PFSK-1 (cell line): ENCODE data around the gene HOXA4.

ENCODE experiments used
- FOXP2 ChIP-seq: optimal IDR thresholded peaks from 2 replicates; pipeline ENCODE3; 2011; ENCODE audit warnings: borderline replicate concordance, control low read depth, inconsistent platforms; ENCODE audit not compliant: insufficient read depth; ENCODE audit errors: extremely low read length, extremely low read depth
- POLR2AphosphoS5 ChIP-seq: IDR thresholded peaks from 2 replicates; pipeline ENCODE4 v1.6.1; 2012; ENCODE audit warnings: low read depth, mild to moderate bottlenecking, control low read depth, low read length, moderate library complexity
- SIN3A ChIP-seq: IDR thresholded peaks from 2 replicates; pipeline ENCODE4 v1.6.1; 2012; ENCODE audit warnings: mild to moderate bottlenecking, low read length, moderate library complexity, borderline replicate concordance; ENCODE audit not compliant: insufficient read depth
- TAF1 ChIP-seq: IDR thresholded peaks from 2 replicates; pipeline ENCODE4 v1.6.1; 2012; ENCODE audit warnings: low read length, control low read depth, borderline replicate concordance; ENCODE audit not compliant: insufficient read depth
- TF ChIP-seq, protein P1 (sequence below), 2 experiments: IDR thresholded peaks; 2 replicates each; pipeline versions ENCODE4 v1.6.1 to v1.8.0; 2011 to 2012; ENCODE audit warnings: low read depth in 2 of 2, low read length in 2 of 2, control low read depth in 1 of 2, inconsistent platforms in 1 of 2, mild to moderate bottlenecking in 1 of 2, moderate library complexity in 1 of 2; ENCODE audit not compliant: insufficient read depth in 1 of 2

The HOXA4 gene

DNA sequence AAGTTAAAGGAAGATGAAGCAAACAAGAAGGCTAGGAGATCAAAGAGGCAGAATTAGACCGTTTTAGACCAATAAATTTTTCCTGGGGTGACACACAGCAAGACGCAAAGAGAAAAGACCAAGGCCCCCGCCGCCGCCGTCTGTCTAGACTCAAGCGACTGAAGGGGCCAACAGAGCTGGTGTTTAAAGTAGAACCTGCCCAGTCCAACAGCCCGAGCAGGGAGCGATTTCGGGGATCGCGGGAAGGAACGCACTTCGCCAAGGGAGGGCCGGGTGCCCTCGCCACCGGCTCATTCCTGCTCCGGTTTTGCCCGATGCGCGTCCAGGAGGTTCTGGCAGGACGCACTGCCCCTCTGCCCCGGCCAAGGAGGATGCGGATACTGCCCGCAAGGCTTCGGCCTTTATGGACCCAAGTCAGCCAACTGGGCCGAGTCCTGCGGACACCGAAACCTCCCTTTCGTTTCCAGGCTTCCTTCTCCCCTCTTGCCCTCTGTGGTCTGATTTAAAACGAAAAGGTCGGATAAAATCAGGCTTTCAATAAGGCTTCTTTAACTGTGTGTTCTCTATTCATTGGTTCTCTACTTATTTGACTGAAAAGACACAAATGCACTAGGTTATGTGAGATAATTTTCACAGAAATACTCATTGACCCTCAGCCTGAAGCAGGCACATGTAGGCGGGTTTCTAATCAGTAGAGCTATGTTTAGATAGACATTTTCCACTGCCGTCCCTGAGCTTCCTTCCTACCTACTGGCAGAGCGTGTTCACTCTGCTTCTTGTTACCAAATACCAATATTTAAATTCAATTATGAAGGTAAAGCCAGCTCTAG lies 28.1 kb upstream of the HOXA4 start:
- TF ChIP-seq POLR2AphosphoS5: no peak
- no peak for TF ChIP-seq TAF1
- TF ChIP-seq SIN3A: no peak
- TF ChIP-seq FOXP2: no peak
- TF ChIP-seq, protein P1, sequence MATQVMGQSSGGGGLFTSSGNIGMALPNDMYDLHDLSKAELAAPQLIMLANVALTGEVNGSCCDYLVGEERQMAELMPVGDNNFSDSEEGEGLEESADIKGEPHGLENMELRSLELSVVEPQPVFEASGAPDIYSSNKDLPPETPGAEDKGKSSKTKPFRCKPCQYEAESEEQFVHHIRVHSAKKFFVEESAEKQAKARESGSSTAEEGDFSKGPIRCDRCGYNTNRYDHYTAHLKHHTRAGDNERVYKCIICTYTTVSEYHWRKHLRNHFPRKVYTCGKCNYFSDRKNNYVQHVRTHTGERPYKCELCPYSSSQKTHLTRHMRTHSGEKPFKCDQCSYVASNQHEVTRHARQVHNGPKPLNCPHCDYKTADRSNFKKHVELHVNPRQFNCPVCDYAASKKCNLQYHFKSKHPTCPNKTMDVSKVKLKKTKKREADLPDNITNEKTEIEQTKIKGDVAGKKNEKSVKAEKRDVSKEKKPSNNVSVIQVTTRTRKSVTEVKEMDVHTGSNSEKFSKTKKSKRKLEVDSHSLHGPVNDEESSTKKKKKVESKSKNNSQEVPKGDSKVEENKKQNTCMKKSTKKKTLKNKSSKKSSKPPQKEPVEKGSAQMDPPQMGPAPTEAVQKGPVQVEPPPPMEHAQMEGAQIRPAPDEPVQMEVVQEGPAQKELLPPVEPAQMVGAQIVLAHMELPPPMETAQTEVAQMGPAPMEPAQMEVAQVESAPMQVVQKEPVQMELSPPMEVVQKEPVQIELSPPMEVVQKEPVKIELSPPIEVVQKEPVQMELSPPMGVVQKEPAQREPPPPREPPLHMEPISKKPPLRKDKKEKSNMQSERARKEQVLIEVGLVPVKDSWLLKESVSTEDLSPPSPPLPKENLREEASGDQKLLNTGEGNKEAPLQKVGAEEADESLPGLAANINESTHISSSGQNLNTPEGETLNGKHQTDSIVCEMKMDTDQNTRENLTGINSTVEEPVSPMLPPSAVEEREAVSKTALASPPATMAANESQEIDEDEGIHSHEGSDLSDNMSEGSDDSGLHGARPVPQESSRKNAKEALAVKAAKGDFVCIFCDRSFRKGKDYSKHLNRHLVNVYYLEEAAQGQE (IDR thresholded peaks at IDR 0.05; ENCODE audit: insufficient read depth in 1 of 2, low read depth in 2 of 2, low read length in 2 of 2): no peak

DNA sequence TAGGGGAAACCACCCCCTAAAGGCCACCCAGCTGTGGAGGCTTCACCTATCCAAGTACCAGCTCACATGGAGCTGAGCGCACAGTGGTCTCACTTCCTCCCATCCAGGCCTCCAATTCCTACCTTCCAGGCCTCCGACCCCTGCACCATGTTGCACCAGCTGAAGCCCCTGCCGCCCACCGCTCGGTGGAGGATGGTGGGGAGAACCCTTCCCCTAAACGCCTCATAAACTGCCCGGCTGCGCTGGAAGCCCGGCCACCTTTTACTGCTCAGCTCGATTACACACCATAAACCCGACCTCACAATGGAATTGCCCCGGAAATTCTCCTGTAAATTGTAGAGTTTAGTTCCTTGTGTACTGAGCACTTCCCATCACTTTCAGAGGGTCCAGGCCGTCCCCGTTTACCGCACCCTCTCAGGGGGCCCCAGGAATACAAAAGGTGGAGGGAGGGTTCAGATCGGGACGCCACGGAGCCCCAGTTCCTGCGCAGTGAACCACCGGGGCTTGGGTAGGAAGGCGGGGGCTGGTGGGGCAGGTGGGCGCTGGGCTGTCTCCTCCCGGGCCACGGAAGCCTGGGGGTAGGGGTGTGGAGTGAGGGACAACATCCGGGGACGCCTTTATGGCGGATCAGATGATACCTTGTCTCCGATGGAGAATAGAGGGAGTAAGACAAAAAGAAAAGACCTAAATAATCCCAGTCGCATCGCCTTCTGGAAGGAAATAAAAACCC lies 27.3 kb upstream of the HOXA4 start:
- TF ChIP-seq, protein P1 (IDR thresholded peaks at IDR 0.05; ENCODE audit: insufficient read depth in 1 of 2, low read depth in 2 of 2, low read length in 2 of 2): no peak
- TF ChIP-seq SIN3A (no peak), TAF1 (no peak), FOXP2 (no peak)

DNA sequence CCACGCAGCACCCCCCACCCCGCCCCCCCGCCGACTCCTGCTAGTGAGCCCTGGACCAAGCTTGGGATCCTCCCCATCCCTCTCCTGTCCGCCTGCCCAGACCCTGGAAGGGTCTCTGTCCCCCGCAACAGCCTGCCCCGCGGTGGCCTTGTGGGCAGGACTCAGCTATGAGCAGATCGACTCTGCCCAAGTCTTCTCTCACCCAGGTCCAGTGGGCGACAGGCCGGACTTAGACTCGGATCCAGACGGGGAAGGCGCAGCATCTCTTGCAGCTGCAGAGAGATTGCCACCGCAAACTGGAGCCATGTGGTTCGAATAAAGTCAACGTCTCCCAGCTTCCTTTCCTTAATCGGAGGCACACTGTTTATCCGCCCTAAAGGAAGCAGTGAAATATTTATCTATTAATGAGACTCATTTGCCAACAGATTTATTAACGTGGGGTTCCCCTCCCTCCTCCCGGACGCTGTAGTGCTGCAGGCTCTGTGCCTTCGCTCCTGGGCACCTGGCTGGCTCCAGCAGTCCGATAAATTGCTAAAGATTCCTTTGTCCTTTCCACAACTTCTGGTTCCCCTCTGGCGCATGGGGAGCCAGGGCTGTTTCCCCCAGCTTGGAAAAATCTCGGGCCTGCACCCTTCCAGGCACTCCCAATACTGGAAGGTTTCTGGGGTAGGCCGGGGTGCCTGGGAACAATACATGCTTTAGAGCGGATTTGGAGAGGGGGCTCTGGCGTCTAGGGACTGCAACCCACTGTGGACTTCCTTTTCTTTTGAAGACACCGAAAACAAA lies 26.6 kb upstream of the HOXA4 start:
- TF ChIP-seq SIN3A (no peak), FOXP2 (no peak), TAF1 (no peak), POLR2AphosphoS5 (no peak)
- TF ChIP-seq, protein P1 (IDR thresholded peaks at IDR 0.05; ENCODE audit: insufficient read depth in 1 of 2, low read depth in 2 of 2, low read length in 2 of 2): no peak

DNA sequence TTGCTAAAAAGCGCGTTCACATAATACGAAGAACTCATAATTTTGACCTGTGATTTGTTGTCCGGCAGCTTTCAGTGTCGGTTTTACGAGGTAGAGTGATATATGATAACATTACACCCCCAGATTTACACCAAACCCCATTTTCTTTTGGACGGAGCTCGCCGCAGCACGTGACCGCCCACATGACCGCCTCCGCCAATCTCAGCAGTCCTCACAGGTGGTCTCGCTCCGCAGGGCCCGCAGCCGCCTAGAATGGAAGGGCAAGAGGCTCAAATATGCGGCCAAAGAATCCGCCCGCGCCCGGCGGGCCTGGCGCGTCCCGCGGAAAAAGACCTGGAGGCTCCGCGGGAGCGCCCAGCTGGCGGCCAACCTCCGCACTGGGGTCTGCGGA lies 25.9 kb upstream of the HOXA4 start, which contains the start of gene HOXA7:
TSS of gene HOXA7 (minus strand) at position 168 of the 391 bp plus-strand sequence. CDS start at position 38, 130 bp downstream.
- no peak for TF ChIP-seq SIN3A
- no peak for TF ChIP-seq POLR2AphosphoS5
- TF ChIP-seq, protein P1 (IDR thresholded peaks at IDR 0.05; ENCODE audit: insufficient read depth in 1 of 2, low read depth in 2 of 2, low read length in 2 of 2): no peak
